ENCODE results near the gene GRK5.
A peak's percentile ranks its signal among the peaks of the same experiment; 100 is the strongest.

The GRK5 gene

GRCh38 chr10:119207366-119207666 is at the start of gene GRK5:
TSS of gene GRK5 (plus strand) at chr10:119207571. CDS start at chr10:119207918, 347 bp downstream.
- H3K27ac ChIP-seq, result peak within 1 kb of the TSS; percentile 79

GRCh38 chr10:119159332-119159731 is 48.0 kb upstream of the GRK5 start:
- no peak overlapping the region for H3K27ac ChIP-seq
- no peak for TF ChIP-seq CTCF (IDR thresholded peaks at IDR 0.05)
- no peak for TF ChIP-seq ZFX (IDR thresholded peaks at IDR 0.05; ENCODE audit: borderline replicate concordance)

More at GRCh38 chr10:119207366-119207666, at the start of gene GRK5:
- TF ChIP-seq ZFX (IDR thresholded peaks at IDR 0.05; ENCODE audit: borderline replicate concordance) (no peak), CTCF (IDR thresholded peaks at IDR 0.05) (no peak)

- H3K27ac ChIP-seq, result no peak overlapping the region
These were observed 45.5 kb upstream of the GRK5 start for GRCh38 chr10:119161680-119162451.

GRCh38 chr10:119162452-119163092 is 44.8 kb upstream of the GRK5 start:
- no peak overlapping the region for H3K27ac ChIP-seq
- TF ChIP-seq CTCF (IDR thresholded peaks at IDR 0.05) (no peak), ZFX (IDR thresholded peaks at IDR 0.05; ENCODE audit: borderline replicate concordance) (no peak)

More at GRCh38 chr10:119161680-119162451, 45.5 kb upstream of the GRK5 start:
- TF ChIP-seq CTCF (IDR thresholded peaks at IDR 0.05) (no peak), ZFX (IDR thresholded peaks at IDR 0.05; ENCODE audit: borderline replicate concordance) (no peak)

- no peak for TF ChIP-seq CTCF (IDR thresholded peaks at IDR 0.05)
- TF ChIP-seq ZFX (IDR thresholded peaks at IDR 0.05; ENCODE audit: borderline replicate concordance), result no peak
- peak within 1 kb of the TSS; percentile 86 for H3K27ac ChIP-seq
These were observed 41.9 kb upstream of the GRK5 start, which contains the start of gene SFXN4 for GRCh38 chr10:119165171-119166117. TSS of gene SFXN4 (minus strand) at chr10:119165714. CDS start at chr10:119165647, 67 bp downstream.

- H3K27ac ChIP-seq, result peak overlapping the region; percentile 86
- TF ChIP-seq CTCF (IDR thresholded peaks at IDR 0.05), result no peak
- TF ChIP-seq ZFX (IDR thresholded peaks at IDR 0.05; ENCODE audit: borderline replicate concordance), result no peak
These were observed 41.3 kb upstream of the GRK5 start for GRCh38 chr10:119166118-119166500.
